Kidney (tissue), 14 donors: ENCODE results near the gene ADGRV1. TPM values are rescaled to one million over a fixed set of nuclear protein-coding genes. Genes with fewer than 3 reads are reported as not detected.
"Not testable (repeated sequence)": the region's sequence is repeated elsewhere in the genome, so short reads cannot be mapped to it uniquely, and the experiment has no call there.

Experiments
- DNase-seq, 5 donors: peaks; one replicate each; pipeline ENCODE4 v3.0.0-alpha.2; 2013 to 2020
- FAIRE-seq: peaks from 2 replicates; lab custom pipeline; 2012; peaks lifted over from hg19 to GRCh38; lab: Jason Lieb, UNC
- H3K27ac ChIP-seq, 2 donors: one replicate each; pipeline ENCODE4 v1.7.0; 2013; ENCODE audit warnings: low read depth in 2 of 2, low read length in 2 of 2, inconsistent platforms in 1 of 2
- H3K27me3 ChIP-seq: one replicate; pipeline ENCODE4 v1.7.1; 2013; ENCODE audit warnings: low read length, inconsistent platforms; ENCODE audit not compliant: control insufficient read depth, insufficient read depth
- H3K36me3 ChIP-seq, 3 donors: one replicate each; pipeline versions ENCODE4 v1.7.0 to v1.7.1; 2013; ENCODE audit warnings: low read length in 3 of 3, control low read depth in 1 of 3, inconsistent platforms in 1 of 3; ENCODE audit not compliant: insufficient read depth in 3 of 3, control insufficient read depth in 2 of 3
- H3K4me1 ChIP-seq, 3 donors: one replicate each; pipeline versions ENCODE4 v1.7.0 to v1.7.1; 2013; ENCODE audit warnings: low read length in 3 of 3, inconsistent platforms in 1 of 3, low read depth in 1 of 3; ENCODE audit not compliant: control insufficient read depth in 2 of 3, insufficient read depth in 2 of 3
- H3K4me3 ChIP-seq, 3 donors: one replicate each; pipeline versions ENCODE4 v1.7.0 to v1.8.1; 2013; ENCODE audit warnings: low read length in 3 of 3, control low read depth in 1 of 3, inconsistent platforms in 1 of 3
- H3K9ac ChIP-seq, 3 donors: one replicate each; pipeline versions ENCODE4 v1.7.0 to v1.7.1; 2013; ENCODE audit warnings: low read length in 3 of 3, control low read depth in 1 of 3, inconsistent platforms in 1 of 3
- H3K9me3 ChIP-seq, 3 donors: one replicate each; pipeline versions ENCODE4 v1.7.0 to v1.7.1; 2013; ENCODE audit warnings: low read length in 3 of 3, control low read depth in 1 of 3, inconsistent platforms in 1 of 3; ENCODE audit not compliant: control insufficient read depth in 2 of 3, insufficient read depth in 1 of 3
- CTCF ChIP-seq: IDR thresholded peaks from 3 replicates; pipeline ENCODE4 v1.5.1; 2012; ENCODE audit warnings: mild to moderate bottlenecking, moderate library complexity, borderline replicate concordance; ENCODE audit not compliant: insufficient read depth; ENCODE audit errors: extremely low read depth
- intact Hi-C: fragments of 100-400 bp; cut with DNase I; formaldehyde crosslinking; loops from one replicate; pipeline ENCODE4 v1.11.1; 2022
- polyA plus RNA-seq: library from polyadenylated mRNA; stranded (reverse); fragments of 350-450 nt; fragmentation: Illumina TruSeq; extraction: RNeasy Lipid Tissue Mini Kit (QIAGEN cat#74804); gene quantifications from one replicate; pipeline ENCODE4 v1.2.3, GENCODE V29; 2014; ENCODE audit warnings: low read depth, low replicate concordance; ENCODE audit not compliant: insufficient read depth
- total RNA-seq: library from RNA; stranded (reverse); fragmentation: NEBNext Ultra II Directional; extraction: Animal tissue kit (Norgen Biotek cat#: 25700); gene quantifications from one replicate; pipeline ENCODE4 v1.2.1, GENCODE V29; 2021
- donor health status: control.
- donor health status: control.
- donor health status: control.
- donor health status: control.
- donor health status: control.
- donor health status: DM: yes; HTN: yes; CAD: no.
- donor health status: Normal renal cell carcinoma (clear cell type).

The ADGRV1 gene
- total and polyA plus RNA-seq, 2 donors from 2014 or later = 7.0 to 7.3 TPM

GRCh38 chr5:90569084-90569483 is 10.5 kb downstream of the ADGRV1 start:
- Histone ChIP-seq H3K36me3 (no peaks in the 10 kb centered on the region), H3K4me3 (no peak overlapping the region), H3K4me1 (no peaks in the 10 kb centered on the region), H3K9me3 (peaks cover 0 to 5% (median 0%) of the 10 kb centered on the region in 3 donors), H3K27me3 (no peaks in the 10 kb centered on the region), H3K27ac (no peak overlapping the region), H3K9ac (no peak overlapping the region)
- intact Hi-C loops = no loop called here
- no peak for TF ChIP-seq CTCF
- DNase-seq = no peak
- FAIRE-seq = no peak

- Histone ChIP-seq H3K9ac (no peak overlapping the region), H3K4me1 (no peaks in the 10 kb centered on the region), H3K27me3 (no peaks in the 10 kb centered on the region), H3K27ac (no peak overlapping the region), H3K9me3 (peaks cover 0 to 5% (median 0%) of the 10 kb centered on the region in 3 donors), H3K36me3 (no peaks in the 10 kb centered on the region), H3K4me3 (no peak overlapping the region)
- FAIRE-seq (no peak), DNase-seq (no peak)
- intact Hi-C loops = no loop called here
- TF ChIP-seq CTCF = no peak
Observed at GRCh38 chr5:90570034-90570433, 11.4 kb downstream of the ADGRV1 start.

GRCh38 chr5:90571147-90571773 is 12.7 kb downstream of the ADGRV1 start:
- Histone ChIP-seq H3K27me3 (no peaks in the 10 kb centered on the region), H3K4me1 (no peaks in the 10 kb centered on the region), H3K4me3 (no peak overlapping the region), H3K9ac (no peak overlapping the region), H3K9me3 (peaks cover 0 to 5% (median 0%) of the 10 kb centered on the region in 3 donors), H3K36me3 (no peaks in the 10 kb centered on the region), H3K27ac (no peak overlapping the region)
- TF ChIP-seq CTCF = no peak
- intact Hi-C loops = no loop called here
- FAIRE-seq (no peak), DNase-seq (no peak)

GRCh38 chr5:90575712-90576111 is 17.1 kb downstream of the ADGRV1 start:
- DNase-seq (no peak), FAIRE-seq (no peak)
- intact Hi-C loops = no loop called here

GRCh38 chr5:90576566-90576965 is 18.0 kb downstream of the ADGRV1 start:
- H3K9me3 ChIP-seq, H3K27ac ChIP-seq, H3K4me1 ChIP-seq, DNase-seq, H3K9ac ChIP-seq, H3K27me3 ChIP-seq, FAIRE-seq, intact Hi-C loops, H3K36me3 ChIP-seq, H3K4me3 ChIP-seq: not testable (repeated sequence)

More at GRCh38 chr5:90575712-90576111, 17.1 kb downstream of the ADGRV1 start:
- Histone ChIP-seq H3K36me3 (no peaks in the 10 kb centered on the region), H3K4me3 (no peak overlapping the region), H3K9me3 (peaks cover 0 to 2% (median 0%) of the 10 kb centered on the region in 3 donors), H3K27ac (no peak overlapping the region), H3K4me1 (no peaks in the 10 kb centered on the region), H3K9ac (no peak overlapping the region), H3K27me3 (no peaks in the 10 kb centered on the region)
- no peak for TF ChIP-seq CTCF
